A549 (cell line): ENCODE measurements around the gene GALNT18. TPM values are rescaled to one million over a fixed set of nuclear protein-coding genes. Genes with fewer than 3 reads are reported as not detected.

Experiments used
- polyA plus RNA-seq, 4 experiments: library from polyadenylated mRNA; depleted of rRNA in 3 of 4; stranded (reverse); fragments of >200 nt; fragmentation: RNase III in 1 of 4; extraction: RNeasy Plus Mini Kit Qiagen cat#74134 plus additional on column Dnase treatment in 1 of 4; gene quantifications; 2 replicates in 3 of 4; 3 replicates in 1 of 4; pipeline ENCODE4 v1.2.3, GENCODE V29; 2011 to 2017
- small RNA-seq, 6 experiments: library from RNA; depleted of rRNA; stranded (forward); fragments of <200 nt; gene quantifications; one replicate each; pipeline ENCODE3, GENCODE V24; 2012

Gene GALNT18
- polyA plus RNA-seq, 2 of the 4 experiments (the other 2 are of a cell fraction): 6.7 to 16.1 TPM

Small RNAs within 50 kb of the gene (small RNA-seq; reads per million reads assigned to genes)
- 0 reads per million in 6 experiments for gene MIR4299

Other genes starting within 250 kb of the GALNT18 start
- gene USP47, start 220.0 kb upstream of the GALNT18 start, polyA plus RNA-seq (2011; rRNA removed): 31.3 and 32.8 TPM in 2 replicates
- gene USP47, start 220.0 kb upstream of the GALNT18 start, polyA plus RNA-seq (2017; fragmentation: RNase III; extraction: RNeasy Plus Mini Kit Qiagen cat#74134 plus additional on column Dnase treatment): 31.0 to 31.8 TPM (median 31.4 TPM) in 3 replicates